ENCODE data around the gene TMIGD3.
A peak's percentile ranks its signal among the peaks of the same experiment; 100 is the strongest.
"Not testable (repeated sequence)": the region's sequence is repeated elsewhere in the genome, so short reads cannot be mapped to it uniquely, and the experiment has no call there.

Gene TMIGD3

DNA sequence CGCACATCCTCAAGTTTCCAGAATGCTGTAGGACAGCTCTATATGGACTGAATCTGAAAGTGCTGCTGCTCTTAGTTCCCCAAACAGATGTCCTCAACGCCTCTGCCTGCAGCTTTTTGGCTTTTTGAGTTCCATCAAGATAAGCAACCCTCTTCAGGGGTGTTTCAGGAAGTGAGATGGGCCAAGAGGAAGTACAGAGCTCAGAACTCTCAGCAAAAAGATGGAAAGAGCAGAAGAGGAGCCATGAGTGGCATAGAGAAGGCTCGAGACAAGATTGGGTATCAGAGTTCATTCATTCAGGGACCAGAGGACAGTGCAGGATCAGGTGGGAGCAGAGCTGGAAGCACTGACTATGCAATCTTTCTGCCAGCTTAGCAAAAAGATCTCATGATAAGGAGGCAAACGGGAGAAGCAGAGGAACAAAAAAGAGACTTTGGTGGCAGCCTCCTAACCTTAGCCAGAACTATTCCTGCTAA lies at the start of gene TMIGD3, which contains the start of gene ADORA3:
TMIGD3 (minus strand) TSS at position 49 of the 476 bp plus-strand sequence. CDS start 279 bp downstream, outside the sequence.
ADORA3 (minus strand) TSS at position 49 of the 476 bp plus-strand sequence. CDS start 279 bp downstream, outside the sequence.
- no peak for DNase-seq

DNA sequence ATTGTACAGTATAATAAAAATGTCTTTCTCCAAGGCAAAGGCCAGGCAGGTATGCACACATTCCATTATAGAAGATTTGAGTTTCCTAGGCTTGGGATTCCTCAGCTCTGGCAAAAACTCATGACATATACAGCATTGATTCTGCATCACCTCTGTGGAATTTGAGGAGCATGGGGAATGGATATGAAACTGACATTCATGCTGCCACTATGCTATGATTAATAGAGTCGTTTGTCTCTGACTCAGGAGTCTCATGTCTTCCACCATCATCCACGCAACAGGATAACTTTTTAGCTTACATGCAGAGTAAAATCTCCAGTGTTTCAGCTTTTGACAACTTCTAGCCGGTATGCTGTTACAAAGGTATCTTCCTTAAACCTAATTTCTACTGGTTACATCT lies 49.8 kb upstream of the TMIGD3 start:
- no peak for DNase-seq

DNA sequence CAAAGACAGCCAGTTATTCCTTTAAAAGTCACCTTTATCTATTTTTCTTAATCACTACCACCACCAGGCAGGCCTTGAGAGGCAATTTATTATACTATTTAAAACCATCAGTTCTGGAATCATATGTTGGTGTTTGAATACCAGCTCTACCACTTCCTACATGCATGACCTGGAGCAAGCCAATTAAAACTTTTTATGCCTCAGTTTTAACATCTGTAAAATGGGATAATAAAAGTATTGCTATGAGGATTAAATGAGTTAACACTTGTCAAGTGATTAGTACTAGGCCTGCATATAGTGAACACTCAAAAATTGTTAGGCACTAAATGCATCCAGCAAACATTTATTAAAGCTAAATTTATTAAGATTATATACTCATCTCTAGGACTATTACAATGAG lies 49.2 kb upstream of the TMIGD3 start:
- no peak for DNase-seq

DNA sequence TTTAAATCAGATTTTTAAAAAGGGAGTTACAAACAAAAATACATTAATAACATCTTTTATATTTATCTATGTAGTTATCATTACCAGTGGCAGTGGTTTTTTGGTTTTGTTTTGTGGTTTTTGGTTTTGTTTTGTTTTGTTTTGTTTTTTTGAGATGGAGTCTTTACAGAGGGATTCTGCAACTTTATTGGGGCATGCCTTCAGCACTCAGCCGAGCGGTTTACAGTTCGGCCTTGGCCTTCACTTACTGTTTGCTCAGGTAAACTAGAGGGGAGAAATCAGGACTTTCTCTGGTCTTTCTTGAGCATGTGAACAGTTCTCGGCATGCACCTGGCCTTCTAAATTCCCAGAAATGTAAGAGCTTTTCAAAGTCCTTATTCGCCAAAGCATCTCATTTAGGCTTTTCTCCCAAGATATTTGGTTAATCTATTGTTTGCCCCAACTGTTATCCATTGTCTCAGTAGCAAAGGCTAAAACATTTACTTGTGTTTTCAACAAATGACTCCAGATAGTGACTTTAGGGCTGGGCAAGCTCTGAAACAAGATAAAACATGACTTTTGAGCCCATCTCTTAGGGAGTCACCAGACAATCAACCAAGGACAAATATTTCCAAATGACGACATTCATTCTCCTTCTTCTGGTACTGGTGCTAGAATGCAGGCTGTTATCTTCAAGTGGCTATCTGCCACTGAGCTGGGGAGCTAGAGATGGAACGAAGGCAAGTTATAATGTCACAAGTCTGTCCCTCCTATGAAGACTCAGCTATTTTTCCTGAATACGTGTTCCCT lies 48.4 kb upstream of the TMIGD3 start:
- DNase-seq, result no peak

DNA sequence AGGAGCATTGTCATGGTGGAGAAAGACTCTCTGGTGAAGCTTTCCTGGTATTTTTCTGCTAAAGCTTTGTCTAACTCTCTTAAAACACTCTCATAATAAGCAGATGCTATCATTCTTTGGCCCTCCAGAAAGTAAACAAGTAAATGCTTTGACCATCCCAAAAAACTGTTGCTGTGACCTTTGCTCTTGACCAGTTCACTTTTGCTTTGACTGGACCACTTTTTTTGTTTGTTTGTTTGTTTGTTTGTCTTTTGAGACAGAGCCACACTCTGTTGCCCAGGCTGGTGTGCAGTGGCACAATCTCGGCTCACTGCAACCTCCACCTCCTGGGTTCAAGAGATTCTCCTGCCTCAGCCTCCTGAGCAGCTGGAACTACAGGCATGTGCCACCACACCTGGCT lies 44.4 kb upstream of the TMIGD3 start:
- not testable (repeated sequence) for DNase-seq

DNA sequence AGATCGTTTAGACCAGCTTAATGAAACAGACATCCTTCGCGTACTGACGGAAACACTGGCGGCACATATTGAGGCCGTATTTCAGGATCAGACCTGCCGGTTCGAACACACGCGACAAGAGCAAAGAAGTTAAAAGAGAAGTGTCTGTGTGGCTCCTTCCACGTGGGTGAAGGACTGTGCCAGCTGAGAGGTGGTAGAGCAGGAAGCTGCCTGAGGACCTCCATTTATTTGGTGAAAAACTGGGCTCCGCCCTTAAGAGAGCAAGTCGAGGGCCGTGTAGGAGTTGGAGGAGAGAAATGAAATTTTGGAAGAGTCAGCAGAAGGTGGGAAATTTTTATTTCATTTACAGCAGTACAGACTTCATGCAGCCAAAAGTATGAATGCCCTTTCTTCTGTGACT lies 38.8 kb upstream of the TMIGD3 start:
- DNase-seq, result no peak

DNA sequence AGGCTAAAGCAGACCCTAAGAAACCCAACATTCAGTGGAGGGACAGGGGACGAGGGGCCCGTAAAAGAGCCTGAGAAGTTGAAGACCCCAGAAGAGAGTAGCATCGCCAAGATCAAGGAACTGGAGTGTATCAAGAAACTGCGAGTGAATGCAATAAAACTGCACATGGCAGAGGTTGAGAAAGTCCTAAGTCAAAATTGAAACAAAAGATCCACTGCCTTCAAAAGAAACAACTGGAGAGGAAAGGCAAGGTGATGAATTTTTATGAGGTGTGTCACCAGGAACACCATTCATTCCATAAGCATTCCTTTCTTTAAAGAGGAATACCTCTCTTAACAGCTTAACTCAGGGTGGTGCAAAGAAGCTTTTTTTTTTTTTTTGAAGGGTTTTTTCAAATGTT lies 38.3 kb upstream of the TMIGD3 start:
- DNase-seq, result no peak

DNA sequence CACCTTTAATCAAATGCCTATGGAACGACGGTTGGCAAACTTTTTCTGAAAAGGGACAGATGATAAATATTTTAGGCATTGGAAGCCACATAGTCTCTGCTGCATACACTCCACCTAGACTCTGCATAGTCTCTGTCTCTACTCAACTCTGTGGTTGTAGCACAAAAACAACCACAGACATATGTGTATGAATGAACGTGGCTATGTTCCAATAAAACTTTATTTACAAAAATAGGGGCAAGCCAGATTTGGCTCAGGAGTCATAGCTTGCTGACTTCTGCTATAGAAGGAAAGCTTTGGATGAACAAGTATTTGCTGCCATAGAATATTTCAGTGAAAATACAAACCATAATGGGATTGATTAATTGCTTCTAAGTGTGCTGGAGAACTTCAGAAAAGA lies 37.5 kb upstream of the TMIGD3 start:
- DNase-seq, result no peak

DNA sequence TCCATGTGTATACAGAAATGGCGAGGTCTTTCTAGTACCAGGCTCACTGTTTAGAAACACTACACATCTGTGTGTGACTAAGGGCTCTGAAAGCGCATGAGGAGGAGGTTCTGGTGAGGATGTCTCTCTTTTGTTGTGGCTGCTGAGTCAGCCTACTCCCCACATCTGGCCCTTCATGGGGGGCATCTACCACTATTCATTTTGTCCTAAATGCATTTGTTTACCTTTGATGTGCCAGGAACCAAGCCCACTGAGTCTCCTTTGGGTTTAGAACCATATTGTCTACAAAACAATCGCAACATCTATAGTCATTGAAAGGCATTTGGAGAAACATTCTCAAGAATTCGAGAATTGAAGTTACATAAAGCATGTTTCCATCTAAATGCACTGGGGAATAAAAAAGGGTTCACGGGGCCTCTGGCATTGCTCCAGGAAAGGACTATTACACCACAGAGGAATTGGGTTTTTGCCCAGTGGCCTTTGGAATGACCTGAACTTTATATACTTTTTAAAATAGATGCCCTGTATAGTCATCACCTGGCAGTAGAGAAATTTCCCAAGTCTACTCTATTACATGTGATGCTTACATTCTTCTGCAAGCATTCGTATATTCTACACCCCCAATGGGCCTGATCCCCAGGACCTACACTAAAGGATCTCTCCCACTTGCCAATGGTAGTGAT lies 35.1 kb upstream of the TMIGD3 start:
- no peak for DNase-seq

DNA sequence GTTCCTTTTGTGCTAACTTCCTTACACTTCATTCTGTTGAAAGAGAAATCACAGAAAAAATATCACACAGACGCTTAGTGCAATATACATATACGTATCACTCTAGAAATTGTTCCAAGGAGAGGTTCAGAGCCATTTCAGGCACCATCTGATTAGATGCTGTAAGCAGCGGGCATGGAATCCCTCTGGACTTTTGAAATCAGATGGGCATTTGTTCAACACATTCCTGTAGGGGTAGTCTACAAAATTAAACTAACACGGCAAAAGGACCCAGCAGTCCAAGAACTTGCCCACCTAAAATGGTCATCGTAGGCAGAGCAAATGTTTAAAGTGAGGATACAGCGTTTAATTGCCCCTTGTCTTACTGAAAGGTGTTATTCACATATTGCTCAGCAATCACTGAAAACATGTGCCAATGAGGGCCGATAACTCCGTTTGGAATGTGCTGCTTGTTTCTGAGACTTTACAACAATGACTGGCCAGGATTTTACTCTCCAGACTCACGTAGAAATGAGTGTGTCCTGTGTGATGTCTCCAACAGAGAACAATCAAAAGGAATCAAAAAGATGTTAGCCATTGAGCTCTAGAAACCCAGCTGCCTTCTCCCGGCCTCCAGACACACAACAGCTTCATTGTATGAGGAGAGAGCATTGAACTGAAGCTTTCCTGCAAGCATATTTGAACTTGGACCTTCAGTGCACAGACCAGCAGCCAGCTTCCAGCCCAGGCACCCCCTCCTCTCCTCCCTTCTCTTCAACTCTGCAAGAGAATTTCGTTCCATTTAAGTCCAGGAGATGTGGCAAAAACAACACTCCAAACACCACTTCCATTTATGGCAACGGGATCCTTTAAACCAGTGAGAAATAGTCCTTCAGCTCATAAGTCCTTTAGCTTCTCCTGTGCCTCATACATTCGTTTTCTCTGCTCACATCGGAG lies 32.1 kb upstream of the TMIGD3 start:
- DNase-seq, result no peak

DNA sequence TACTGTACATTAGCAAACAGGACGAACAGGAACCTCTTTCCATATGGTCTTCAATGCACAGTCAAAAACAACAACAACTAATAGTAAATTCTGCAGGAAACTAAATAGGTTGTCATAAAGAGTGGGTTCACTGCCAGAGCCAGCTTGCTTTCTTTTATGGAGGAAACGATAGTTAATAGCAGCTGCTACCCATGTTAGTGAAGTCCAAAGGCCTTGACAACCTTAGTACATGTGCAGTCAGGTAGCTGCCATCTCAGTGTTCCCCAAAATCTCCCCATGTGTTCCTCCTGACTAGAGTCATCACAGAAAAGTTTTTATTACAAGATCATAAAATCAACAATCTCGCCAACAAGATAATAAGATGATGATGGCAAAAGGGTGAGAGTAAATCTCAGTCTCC lies 16.6 kb upstream of the TMIGD3 start:
- DNase-seq, result no peak

DNA sequence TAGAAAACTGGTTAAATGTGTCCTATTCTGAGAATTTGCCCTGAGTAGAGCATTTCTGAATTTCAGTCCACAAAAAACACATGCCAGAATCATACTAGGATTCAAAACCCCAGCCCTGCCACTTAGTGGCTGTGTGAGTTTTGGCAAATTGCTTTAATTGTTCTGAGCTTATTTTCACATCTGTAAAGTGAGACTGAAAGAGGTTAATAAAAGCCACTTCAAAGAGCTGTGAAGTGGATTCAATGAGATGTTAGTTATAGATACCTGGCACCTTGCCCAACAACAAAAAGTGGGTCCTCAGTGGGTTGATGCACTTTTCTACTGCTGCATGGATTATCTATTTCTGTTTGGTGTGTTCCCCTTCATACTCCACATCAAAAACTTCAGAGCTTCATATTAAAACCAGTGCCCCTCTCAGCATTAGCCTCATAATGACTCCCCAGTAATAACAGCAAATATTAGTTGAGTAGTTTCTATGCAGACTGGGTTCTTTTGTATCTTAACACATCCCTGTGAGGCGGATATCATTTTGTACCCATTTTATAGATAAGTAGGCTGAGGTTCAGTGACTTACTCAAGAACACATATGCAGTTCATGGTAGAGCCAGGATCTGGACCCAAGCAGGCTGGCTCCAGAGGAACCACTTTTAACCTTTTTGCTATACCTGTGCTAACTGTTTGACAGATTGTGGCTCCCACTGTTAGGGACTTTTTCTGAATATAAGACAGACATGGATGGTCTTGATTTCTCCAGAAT lies 14.2 kb upstream of the TMIGD3 start:
- DNase-seq, result peak; percentile 32 to 38

DNA sequence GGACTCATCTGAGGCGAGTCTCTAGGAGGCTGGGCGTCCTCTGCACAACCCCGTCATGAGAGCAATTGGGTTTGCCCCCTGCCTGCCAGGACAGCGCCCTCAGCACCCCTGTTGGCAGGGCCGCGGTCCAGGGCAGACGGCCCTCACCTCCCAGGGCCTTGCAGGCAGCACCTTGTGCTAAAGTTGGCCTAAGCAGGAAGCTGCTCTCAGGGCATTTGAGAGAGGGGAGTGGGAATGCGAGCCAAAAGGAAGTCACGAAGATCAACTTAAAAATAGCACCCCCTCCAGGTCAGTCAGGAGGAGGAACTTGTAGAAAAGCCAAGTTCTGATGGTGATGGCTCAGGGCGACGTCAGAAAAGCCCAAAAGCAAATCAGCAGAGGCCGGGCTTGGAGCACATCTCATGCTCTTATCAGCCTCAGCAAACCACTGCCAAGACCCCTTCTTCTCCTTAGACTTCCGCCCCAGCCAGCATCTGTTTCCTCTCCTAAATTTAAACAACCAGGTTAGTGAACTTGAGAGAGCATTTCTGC lies 12.6 kb upstream of the TMIGD3 start:
- peak; percentile 16 to 18 for DNase-seq

DNA sequence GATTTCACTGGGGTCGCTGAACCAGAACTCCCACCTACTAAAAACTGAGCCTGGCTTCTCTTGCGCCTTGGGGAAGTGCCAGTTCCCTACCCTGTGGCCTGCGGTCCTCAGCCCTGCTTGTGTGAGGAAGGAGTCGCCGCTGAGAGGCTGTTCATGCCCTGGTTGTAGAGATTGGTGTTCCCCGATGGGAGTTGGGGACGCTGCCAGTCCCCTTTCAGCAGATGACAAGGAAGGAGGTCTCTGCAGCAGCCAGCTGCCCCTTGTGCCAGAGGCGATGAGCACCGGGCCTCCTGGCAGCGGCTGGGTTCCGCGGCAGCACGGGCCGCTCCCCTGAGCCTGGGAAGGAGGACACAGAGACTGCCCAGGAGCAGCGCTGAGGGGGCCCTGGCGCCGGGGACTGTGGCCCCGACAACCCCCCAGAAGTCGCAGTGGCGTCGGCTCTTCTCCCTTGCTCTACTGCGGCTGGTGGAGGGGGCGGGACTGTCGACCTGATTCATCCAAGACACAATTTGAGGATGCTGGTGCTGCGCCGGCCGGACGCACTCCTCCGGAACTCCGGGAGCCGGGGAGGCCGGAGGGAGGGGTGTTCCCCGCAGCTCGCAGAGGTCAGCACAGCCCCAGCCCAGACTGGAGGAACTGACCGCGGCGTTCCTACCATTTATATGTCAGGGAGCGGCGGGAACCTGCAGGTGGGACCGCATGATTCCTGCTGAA lies 12.0 kb upstream of the TMIGD3 start:
- DNase-seq, result peak; percentile 16 to 27

DNA sequence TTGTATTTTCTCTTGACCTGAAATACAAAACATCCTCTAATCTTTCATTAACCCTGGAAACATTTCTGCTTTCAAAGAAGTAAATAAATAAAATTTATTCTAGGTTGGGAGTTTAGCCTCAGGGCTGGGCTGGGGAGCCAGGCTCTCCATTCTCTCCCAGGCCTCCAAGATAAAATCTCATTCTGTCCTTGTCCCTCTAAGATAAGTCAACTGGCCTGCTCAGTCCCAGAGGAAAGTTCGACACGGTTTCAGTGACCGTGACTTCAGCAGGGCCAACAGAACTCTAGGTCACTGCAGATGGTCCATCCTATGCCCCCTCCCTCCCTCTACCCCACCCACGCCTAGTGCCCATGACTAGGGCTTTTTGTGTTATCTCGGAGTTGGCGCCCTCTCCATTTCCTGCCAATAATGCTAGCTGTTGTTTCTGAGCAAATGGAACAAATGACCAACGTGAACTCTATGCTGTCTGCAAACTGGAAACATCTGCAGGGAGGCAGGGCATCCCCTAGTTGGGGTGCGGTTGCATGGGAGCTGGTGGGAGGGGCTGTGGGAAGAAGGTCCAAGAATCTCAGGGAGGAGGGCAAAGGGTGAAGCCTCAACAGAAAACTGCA lies 10.1 kb upstream of the TMIGD3 start:
- DNase-seq, result no peak

DNA sequence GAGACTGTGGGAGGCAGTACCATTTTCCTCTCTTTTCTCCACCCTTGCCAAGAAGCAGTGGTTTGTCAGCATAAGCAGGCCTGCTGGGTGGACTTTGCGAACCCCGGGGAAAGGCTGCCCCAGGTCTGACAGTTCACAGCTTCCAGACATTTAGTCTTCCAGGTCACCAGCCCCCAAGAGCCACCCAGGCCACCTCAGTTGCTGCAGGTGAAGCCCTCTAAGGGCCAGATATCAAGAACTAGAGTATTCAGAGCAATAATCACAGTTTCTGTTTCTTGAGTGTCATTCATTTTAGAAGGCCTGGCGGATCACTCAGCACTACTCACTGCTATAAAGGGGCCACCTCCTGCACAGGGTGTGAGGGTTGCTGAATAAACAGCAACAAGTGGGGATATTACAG lies 9.5 kb upstream of the TMIGD3 start:
- DNase-seq, result no peak

DNA sequence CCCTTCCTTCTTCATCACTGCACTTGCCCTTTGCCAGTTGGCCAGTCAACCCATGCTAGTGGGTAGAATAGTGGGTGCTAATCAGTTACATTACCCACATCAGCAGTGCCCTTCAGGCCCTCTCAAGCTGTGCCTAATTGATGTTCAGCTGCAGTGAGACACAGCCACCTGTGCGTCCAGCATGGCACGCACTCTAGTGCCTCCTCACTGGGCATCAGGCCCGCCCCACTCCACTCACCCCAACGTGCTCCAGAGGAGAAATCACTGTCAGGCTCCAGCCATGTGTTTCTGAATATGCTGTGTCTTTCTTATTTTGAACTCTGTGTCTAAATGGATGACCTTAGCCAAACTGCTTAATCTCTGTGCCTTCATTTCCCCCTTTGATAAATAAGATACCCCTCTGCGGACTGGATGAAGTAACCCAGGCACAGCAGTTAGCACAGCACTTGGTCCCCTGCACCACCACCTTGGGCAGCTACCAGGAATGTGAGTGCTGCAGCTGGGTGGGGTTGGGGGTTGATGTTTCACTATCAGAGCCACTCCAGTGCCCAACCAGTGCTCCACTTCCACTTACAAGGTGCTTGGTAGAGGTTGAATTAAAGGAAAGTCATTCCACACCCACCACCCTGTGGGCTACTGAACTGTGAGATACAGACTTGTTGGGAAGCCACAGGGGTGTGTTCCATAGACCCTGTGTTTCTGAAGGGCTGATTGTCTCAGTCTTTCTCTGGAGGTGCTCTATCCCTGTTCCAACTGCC lies 8.9 kb upstream of the TMIGD3 start:
- DNase-seq, result no peak

DNA sequence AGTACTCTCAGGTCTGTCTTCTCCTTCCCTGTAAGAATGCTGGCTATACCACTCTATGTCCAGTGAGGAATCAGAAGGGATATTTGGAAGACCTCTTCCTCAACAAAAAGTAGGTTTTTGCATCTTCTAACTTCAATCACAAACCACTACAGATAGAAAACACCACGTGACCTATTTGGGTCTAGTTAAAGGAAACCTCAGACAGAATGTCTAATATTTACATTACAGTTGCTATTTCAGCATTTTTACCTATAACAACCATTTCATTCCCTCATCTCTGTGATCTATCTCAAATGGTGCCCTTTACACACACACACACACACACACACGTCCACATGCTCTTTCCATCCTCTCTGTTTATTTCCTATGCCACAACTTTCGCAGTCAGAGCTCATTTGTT lies 7.9 kb upstream of the TMIGD3 start:
- DNase-seq, result no peak

DNA sequence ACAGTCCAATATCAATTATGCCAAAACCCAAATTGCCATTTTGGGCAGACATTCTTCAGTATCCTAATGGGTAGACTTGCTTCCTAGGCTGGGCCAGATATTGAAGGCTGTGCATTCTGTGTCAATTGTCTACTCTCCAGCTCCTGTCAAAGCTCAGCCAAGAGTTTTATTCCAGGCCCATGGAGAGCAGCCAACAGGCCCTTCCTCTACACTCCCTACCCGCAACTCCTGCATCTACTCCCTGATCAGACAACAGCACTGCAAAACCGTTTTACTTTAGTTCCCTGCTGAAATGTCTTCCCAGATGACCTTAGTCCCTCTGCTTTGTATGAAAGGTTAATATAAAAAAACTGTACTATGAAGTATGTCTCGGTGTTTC lies 6.6 kb upstream of the TMIGD3 start:
- DNase-seq, result no peak

All from activated CD4-positive, alpha-beta T cell treated with anti-CD3 and anti-CD28 coated beads for 4 hours (primary cell).